Panc1 (cell line): ENCODE results near the gene CHURC1.

Experiments
- POLR2AphosphoS5 ChIP-seq: IDR thresholded peaks from 2 replicates; pipeline ENCODE4 v1.6.1; 2012; ENCODE audit warnings: mild to moderate bottlenecking, low read depth, low read length, moderate library complexity
- SIN3A ChIP-seq: IDR thresholded peaks from 2 replicates; pipeline ENCODE4 v1.6.1; 2012; ENCODE audit warnings: low read depth, mild to moderate bottlenecking, low read length, moderate library complexity, borderline replicate concordance; ENCODE audit not compliant: insufficient read depth
- TCF7L2 ChIP-seq: IDR thresholded peaks from 2 replicates; pipeline ENCODE4 v1.6.1; 2011; ENCODE audit warnings: mild to moderate bottlenecking, low read depth, low read length, inconsistent platforms
- TF ChIP-seq, protein P1 (sequence below): fragments of 450-650 bp; IDR thresholded peaks from 2 replicates; pipeline ENCODE4 v1.5.1; 2017; ENCODE audit warnings: mild to moderate bottlenecking
- TF ChIP-seq, protein P2 (sequence below), 2 experiments: IDR thresholded peaks; 2 replicates each; pipeline ENCODE4 v1.6.1; 2011 to 2012; ENCODE audit warnings: low read depth in 2 of 2, control low read depth in 1 of 2, low read length in 1 of 2, mild to moderate bottlenecking in 1 of 2, moderate library complexity in 1 of 2; ENCODE audit not compliant: insufficient read depth in 1 of 2

DNA sequence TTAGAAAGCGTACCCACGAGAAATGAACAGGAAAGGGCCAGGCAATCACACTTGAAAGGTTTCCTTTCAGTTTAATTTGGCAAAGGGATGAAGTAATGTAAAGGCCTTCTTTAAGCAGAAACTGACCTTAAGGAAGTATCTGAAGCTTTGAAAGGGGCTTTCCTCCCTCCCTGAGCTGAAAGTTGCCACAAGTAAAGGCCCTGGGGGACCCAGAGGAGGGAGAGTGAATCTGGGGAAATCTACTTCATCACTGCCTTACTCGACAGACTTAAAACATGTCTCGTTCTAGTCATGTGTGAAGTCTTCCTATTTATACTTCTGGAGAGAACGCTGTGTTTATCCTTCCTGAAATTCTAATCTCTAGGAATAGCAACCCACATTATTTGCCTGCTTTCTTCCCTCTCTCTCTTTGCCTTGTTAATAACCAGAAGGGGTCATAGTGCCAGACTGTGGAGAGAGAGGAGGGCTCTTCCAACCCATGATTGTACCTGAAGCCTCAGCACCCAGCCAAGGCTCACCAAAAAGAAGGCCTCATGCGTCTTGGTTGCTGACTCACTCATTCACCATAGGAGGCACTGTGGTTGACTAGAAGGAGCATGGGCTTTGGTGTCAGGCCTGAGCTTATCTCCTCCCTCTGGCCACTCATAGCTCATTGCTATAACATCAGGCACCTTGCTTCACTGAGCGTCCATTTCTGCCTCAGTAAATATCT lies 38.5 kb downstream of the CHURC1 start:
- TF ChIP-seq, protein P1, sequence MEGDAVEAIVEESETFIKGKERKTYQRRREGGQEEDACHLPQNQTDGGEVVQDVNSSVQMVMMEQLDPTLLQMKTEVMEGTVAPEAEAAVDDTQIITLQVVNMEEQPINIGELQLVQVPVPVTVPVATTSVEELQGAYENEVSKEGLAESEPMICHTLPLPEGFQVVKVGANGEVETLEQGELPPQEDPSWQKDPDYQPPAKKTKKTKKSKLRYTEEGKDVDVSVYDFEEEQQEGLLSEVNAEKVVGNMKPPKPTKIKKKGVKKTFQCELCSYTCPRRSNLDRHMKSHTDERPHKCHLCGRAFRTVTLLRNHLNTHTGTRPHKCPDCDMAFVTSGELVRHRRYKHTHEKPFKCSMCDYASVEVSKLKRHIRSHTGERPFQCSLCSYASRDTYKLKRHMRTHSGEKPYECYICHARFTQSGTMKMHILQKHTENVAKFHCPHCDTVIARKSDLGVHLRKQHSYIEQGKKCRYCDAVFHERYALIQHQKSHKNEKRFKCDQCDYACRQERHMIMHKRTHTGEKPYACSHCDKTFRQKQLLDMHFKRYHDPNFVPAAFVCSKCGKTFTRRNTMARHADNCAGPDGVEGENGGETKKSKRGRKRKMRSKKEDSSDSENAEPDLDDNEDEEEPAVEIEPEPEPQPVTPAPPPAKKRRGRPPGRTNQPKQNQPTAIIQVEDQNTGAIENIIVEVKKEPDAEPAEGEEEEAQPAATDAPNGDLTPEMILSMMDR = no peak
- TF ChIP-seq POLR2AphosphoS5 (no peak), TCF7L2 (no peak), SIN3A (no peak)
- TF ChIP-seq, protein P2, sequence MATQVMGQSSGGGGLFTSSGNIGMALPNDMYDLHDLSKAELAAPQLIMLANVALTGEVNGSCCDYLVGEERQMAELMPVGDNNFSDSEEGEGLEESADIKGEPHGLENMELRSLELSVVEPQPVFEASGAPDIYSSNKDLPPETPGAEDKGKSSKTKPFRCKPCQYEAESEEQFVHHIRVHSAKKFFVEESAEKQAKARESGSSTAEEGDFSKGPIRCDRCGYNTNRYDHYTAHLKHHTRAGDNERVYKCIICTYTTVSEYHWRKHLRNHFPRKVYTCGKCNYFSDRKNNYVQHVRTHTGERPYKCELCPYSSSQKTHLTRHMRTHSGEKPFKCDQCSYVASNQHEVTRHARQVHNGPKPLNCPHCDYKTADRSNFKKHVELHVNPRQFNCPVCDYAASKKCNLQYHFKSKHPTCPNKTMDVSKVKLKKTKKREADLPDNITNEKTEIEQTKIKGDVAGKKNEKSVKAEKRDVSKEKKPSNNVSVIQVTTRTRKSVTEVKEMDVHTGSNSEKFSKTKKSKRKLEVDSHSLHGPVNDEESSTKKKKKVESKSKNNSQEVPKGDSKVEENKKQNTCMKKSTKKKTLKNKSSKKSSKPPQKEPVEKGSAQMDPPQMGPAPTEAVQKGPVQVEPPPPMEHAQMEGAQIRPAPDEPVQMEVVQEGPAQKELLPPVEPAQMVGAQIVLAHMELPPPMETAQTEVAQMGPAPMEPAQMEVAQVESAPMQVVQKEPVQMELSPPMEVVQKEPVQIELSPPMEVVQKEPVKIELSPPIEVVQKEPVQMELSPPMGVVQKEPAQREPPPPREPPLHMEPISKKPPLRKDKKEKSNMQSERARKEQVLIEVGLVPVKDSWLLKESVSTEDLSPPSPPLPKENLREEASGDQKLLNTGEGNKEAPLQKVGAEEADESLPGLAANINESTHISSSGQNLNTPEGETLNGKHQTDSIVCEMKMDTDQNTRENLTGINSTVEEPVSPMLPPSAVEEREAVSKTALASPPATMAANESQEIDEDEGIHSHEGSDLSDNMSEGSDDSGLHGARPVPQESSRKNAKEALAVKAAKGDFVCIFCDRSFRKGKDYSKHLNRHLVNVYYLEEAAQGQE (IDR thresholded peaks at IDR 0.05; ENCODE audit: insufficient read depth in 1 of 2, low read depth in 2 of 2, low read length in 1 of 2) = no peak
